Measurements from ENCODE around the gene GTPBP4.

GRCh38 chr10:1006573-1006972 lies 18.3 kb downstream of the GTPBP4 start:
- TF ChIP-seq, protein P1, sequence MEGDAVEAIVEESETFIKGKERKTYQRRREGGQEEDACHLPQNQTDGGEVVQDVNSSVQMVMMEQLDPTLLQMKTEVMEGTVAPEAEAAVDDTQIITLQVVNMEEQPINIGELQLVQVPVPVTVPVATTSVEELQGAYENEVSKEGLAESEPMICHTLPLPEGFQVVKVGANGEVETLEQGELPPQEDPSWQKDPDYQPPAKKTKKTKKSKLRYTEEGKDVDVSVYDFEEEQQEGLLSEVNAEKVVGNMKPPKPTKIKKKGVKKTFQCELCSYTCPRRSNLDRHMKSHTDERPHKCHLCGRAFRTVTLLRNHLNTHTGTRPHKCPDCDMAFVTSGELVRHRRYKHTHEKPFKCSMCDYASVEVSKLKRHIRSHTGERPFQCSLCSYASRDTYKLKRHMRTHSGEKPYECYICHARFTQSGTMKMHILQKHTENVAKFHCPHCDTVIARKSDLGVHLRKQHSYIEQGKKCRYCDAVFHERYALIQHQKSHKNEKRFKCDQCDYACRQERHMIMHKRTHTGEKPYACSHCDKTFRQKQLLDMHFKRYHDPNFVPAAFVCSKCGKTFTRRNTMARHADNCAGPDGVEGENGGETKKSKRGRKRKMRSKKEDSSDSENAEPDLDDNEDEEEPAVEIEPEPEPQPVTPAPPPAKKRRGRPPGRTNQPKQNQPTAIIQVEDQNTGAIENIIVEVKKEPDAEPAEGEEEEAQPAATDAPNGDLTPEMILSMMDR (IDR thresholded peaks at IDR 0.05; ENCODE audit: low read depth, low read length), result no peak
- TF ChIP-seq EZH2phosphoT487 (IDR thresholded peaks at IDR 0.05; ENCODE audit: low read depth), result no peak

Measured in OCI-LY3 (cell line).